Fibroblast of lung (primary cell): Measurements from ENCODE around the gene NOXO1.

Experiments used
- EZH2 ChIP-seq: IDR thresholded peaks from 2 replicates; pipeline ENCODE4 v1.5.1; 2012; ENCODE audit warnings: low read length, control low read depth, mild to moderate bottlenecking; ENCODE audit errors: missing control alignments
- TF ChIP-seq, protein P1 (sequence below), 2 donors: IDR thresholded peaks in 1 of 2; conservative IDR thresholded peaks in 1 of 2; 1 replicate in 1 of 2; 2 replicates in 1 of 2; pipeline ENCODE4 v1.5.1; 2011 to 2012; ENCODE audit warnings: low read length in 2 of 2, control low read depth in 1 of 2, inconsistent platforms in 1 of 2, low read depth in 1 of 2, mild to moderate bottlenecking in 1 of 2

DNA sequence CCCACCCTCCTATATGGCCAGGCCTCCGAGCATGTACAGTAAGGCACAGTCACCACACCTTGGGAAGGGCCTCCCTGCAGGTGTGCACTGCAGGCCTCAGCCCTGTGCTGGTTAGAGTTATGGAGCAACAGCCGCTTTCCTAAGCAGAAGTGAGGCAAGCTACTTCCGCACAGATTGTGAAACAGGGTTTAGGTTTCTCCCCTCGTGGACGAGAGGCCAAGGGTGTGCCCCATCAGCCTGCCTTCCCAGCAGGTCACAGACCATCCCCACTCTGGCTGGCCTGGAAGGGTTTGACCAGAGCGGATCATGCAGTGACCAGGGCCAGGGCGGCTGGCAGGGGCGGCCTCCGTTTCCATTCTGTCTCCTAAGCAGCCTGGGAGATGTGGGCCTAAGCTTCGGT lies 43.0 kb downstream of the NOXO1 start:
- TF ChIP-seq, protein P1, sequence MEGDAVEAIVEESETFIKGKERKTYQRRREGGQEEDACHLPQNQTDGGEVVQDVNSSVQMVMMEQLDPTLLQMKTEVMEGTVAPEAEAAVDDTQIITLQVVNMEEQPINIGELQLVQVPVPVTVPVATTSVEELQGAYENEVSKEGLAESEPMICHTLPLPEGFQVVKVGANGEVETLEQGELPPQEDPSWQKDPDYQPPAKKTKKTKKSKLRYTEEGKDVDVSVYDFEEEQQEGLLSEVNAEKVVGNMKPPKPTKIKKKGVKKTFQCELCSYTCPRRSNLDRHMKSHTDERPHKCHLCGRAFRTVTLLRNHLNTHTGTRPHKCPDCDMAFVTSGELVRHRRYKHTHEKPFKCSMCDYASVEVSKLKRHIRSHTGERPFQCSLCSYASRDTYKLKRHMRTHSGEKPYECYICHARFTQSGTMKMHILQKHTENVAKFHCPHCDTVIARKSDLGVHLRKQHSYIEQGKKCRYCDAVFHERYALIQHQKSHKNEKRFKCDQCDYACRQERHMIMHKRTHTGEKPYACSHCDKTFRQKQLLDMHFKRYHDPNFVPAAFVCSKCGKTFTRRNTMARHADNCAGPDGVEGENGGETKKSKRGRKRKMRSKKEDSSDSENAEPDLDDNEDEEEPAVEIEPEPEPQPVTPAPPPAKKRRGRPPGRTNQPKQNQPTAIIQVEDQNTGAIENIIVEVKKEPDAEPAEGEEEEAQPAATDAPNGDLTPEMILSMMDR (conservative IDR thresholded peaks at IDR 0.05 in 1 of 2, IDR thresholded peaks at IDR 0.05 in 1 of 2; ENCODE audit: low read depth in 1 of 2, low read length in 2 of 2) = no peak
- TF ChIP-seq EZH2 = no peak
